CD14-positive monocyte (primary cell): ENCODE measurements around the gene SPON1. TPM values are rescaled to one million over a fixed set of nuclear protein-coding genes. Genes with fewer than 3 reads are reported as not detected.

Experiments used
- DNase-seq, 3 donors: peaks; one replicate each; pipeline ENCODE4 v3.0.0-alpha.2; 2011 to 2022
- H2AFZ ChIP-seq: 2 replicates; pipeline ENCODE4 v1.6.0; 2012; ENCODE audit warnings: mild to moderate bottlenecking, low read depth, low read length, inconsistent platforms; ENCODE audit not compliant: insufficient read depth, poor library complexity, severe bottlenecking
- H3K27ac ChIP-seq, 2 donors: 1 replicate in 1 of 2; 2 replicates in 1 of 2; pipeline ENCODE4 v1.5.1; 2012 to 2013; ENCODE audit warnings: low read length in 2 of 2, control low read depth in 1 of 2, inconsistent platforms in 1 of 2, low read depth in 1 of 2, mild to moderate bottlenecking in 1 of 2
- H3K27me3 ChIP-seq, 2 donors: one replicate each; pipeline versions ENCODE4 v1.6.0 to v1.6.1; 2011 to 2013; ENCODE audit warnings: low read length in 2 of 2; ENCODE audit not compliant: control insufficient read depth in 2 of 2, insufficient read depth in 2 of 2
- H3K36me3 ChIP-seq, 2 donors: replicated peaks in 1 of 2; 1 replicate in 1 of 2; 2 replicates in 1 of 2; pipeline versions ENCODE4 v1.5.1 to v1.6.1; 2012 to 2013; ENCODE audit warnings: low read length in 2 of 2, control low read depth in 1 of 2, inconsistent platforms in 1 of 2, mild to moderate bottlenecking in 1 of 2; ENCODE audit not compliant: insufficient read depth in 2 of 2, control insufficient read depth in 1 of 2
- H3K4me1 ChIP-seq, 2 donors: 1 replicate in 1 of 2; 2 replicates in 1 of 2; pipeline versions ENCODE4 v1.5.1 to v1.6.1; 2012 to 2013; ENCODE audit warnings: low read length in 2 of 2, control low read depth in 1 of 2, inconsistent platforms in 1 of 2, mild to moderate bottlenecking in 1 of 2, moderate library complexity in 1 of 2; ENCODE audit not compliant: insufficient read depth in 2 of 2, control insufficient read depth in 1 of 2
- H3K4me2 ChIP-seq: replicated peaks from 2 replicates; pipeline ENCODE3; 2012; ENCODE audit warnings: low read length, moderate library complexity, mild to moderate bottlenecking; ENCODE audit not compliant: poor library complexity, severe bottlenecking; ENCODE audit errors: extremely low read depth
- H3K4me3 ChIP-seq, 3 experiments: fragments of 200-600 bp in 1 of 3; sonication (generic) in 1 of 3; replicated peaks in 1 of 3; 1 replicate in 2 of 3; 2 replicates in 1 of 3; pipeline ENCODE4 v1.5.1; 2011 to 2013; ENCODE audit warnings: low read length in 3 of 3, mild to moderate bottlenecking in 3 of 3, control low read depth in 2 of 3, low read depth in 2 of 3, inconsistent platforms in 1 of 3, moderate library complexity in 1 of 3
- H3K79me2 ChIP-seq: 2 replicates; pipeline ENCODE4 v1.6.0; 2012; ENCODE audit warnings: mild to moderate bottlenecking, control low read depth, inconsistent platforms, low read length, moderate library complexity; ENCODE audit not compliant: insufficient read depth
- H3K9ac ChIP-seq: 2 replicates; pipeline ENCODE4 v1.6.0; 2017; ENCODE audit warnings: low read length, mild to moderate bottlenecking; ENCODE audit not compliant: insufficient read depth, poor library complexity, severe bottlenecking
- H3K9me3 ChIP-seq, 2 donors: replicated peaks in 1 of 2; 1 replicate in 1 of 2; 2 replicates in 1 of 2; pipeline versions ENCODE4 v1.5.1 to v1.6.1; 2012 to 2013; ENCODE audit warnings: low read length in 2 of 2, control low read depth in 1 of 2; ENCODE audit not compliant: control insufficient read depth in 1 of 2, insufficient read depth in 1 of 2
- H4K20me1 ChIP-seq: 2 replicates; pipeline ENCODE4 v1.6.0; 2012; ENCODE audit warnings: mild to moderate bottlenecking, low read length, control low read depth, moderate library complexity; ENCODE audit not compliant: insufficient read depth
- H3K27ac Mint-ChIP-seq, 7 donors: one replicate each; pipeline ENCODE4 v1.8.0; 2020; ENCODE audit warnings: mild to moderate bottlenecking in 7 of 7, mixed read lengths in 7 of 7, moderate library complexity in 6 of 7, inconsistent platforms in 2 of 7
- H3K27me3 Mint-ChIP-seq, 3 donors: one replicate each; pipeline ENCODE4 v1.8.0; 2021 to 2022; ENCODE audit warnings: low read depth in 3 of 3, mild to moderate bottlenecking in 3 of 3, mixed read lengths in 3 of 3, moderate library complexity in 3 of 3, inconsistent platforms in 1 of 3
- H3K36me3 Mint-ChIP-seq, 2 donors: one replicate each; pipeline ENCODE4 v1.8.0; 2020; ENCODE audit warnings: mixed read lengths in 2 of 2, inconsistent platforms in 1 of 2, mild to moderate bottlenecking in 1 of 2
- H3K4me1 Mint-ChIP-seq: one replicate; pipeline ENCODE4 v1.8.0; 2020; ENCODE audit warnings: mild to moderate bottlenecking, mixed read lengths
- H3K4me3 Mint-ChIP-seq, 2 donors: one replicate each; pipeline ENCODE4 v1.8.0; 2020; ENCODE audit warnings: mild to moderate bottlenecking in 2 of 2, mixed read lengths in 2 of 2, moderate library complexity in 1 of 2
- H3K9me3 Mint-ChIP-seq, 7 donors: one replicate each; pipeline ENCODE4 v1.8.0; 2020 to 2022; ENCODE audit warnings: mixed read lengths in 7 of 7, mild to moderate bottlenecking in 6 of 7, moderate library complexity in 6 of 7, inconsistent platforms in 2 of 7
- WGBS: methylation state at CpG from one replicate; pipeline ENCODE4 v1.1.5; 2013; ENCODE audit warnings: missing lambda C conversion rate; ENCODE audit not compliant: insufficient coverage; 5-methylcytosine and 5-hydroxymethylcytosine counted together
- intact Hi-C, 2 donors: fragments of 100-400 bp; cut with micrococcal nuclease; formaldehyde crosslinking; loops; one replicate each; pipeline versions ENCODE4 v1.15.0 to v1.15.1; 2023
- polyA plus RNA-seq, 3 donors: library from polyadenylated mRNA; depleted of rRNA in 1 of 3; unstranded in 2 of 3; stranded (reverse) in 1 of 3; fragments of 300-500 nt in 2 of 3; fragments of >200 nt in 1 of 3; fragmentation: Illumina TruSeq in 2 of 3; gene quantifications; 1 replicate in 2 of 3; 2 replicates in 1 of 3; pipeline ENCODE4 v1.2.3, GENCODE V29; 2012 to 2021
- TF ChIP-seq, protein P1 (sequence below): fragments of 200-600 bp; IDR thresholded peaks from one replicate; pipeline ENCODE4 v1.8.0; 2022; ENCODE audit warnings: antibody characterized with exemption, mild to moderate bottlenecking

SPON1 gene
- polyA plus RNA-seq, 3 donors: not detected

DNA sequence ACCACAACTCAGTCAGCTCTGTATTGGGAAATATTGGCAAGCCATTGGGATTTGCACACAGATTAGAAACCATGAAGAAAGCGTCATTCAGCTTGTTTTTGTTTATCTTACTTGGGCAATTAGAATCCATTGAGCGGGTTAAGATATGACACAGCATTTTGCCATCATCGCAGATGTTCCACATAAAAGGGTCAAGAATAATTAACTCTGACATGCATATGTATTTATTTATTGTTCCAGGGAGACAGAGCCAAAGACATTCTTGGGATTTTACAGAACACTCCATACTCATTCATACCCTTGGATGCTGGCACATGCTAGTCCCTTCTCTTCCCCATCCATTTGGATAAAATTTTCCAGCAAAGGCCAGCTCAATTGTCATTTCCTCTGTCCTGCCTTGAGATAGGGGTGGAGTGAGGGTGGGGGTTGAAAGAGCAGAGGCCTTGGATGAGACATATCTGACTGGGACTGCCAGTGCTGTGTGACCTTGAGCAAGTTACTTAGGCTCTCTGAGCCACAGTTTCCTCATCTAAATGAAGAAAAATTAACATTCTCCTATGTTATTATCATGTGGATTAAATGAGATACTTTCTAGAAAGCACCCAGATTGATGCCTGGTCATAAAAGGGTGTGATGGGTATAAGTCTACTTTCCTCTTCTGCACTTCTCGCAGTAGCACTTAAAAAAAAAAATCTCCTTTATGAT, 216.7 kb downstream of the SPON1 start:
- Mint-ChIP-seq H3K9me3 (peaks cover 0 to 5% (median 0%) of the 10 kb centered on the region in 7 donors), H3K36me3 (no peaks in the 10 kb centered on the region), H3K4me3 (no peak overlapping the region), H3K4me1 (peaks cover 21% of the 10 kb centered on the region), H3K27ac (no peak overlapping the region), H3K27me3 (peaks cover 0 to 6% (median 2%) of the 10 kb centered on the region in 3 donors)
- no peaks in the 10 kb centered on the region for H3K9me3 ChIP-seq
- intact Hi-C loops: no loop called here
- H3K27me3 ChIP-seq: no peaks in the 10 kb centered on the region
- H3K4me1 ChIP-seq: no peaks in the 10 kb centered on the region
- H3K79me2 ChIP-seq: no peaks in the 10 kb centered on the region
- H3K4me3 ChIP-seq: no peak overlapping the region
- H4K20me1 ChIP-seq: no peaks in the 10 kb centered on the region
- no peak overlapping the region for H2AFZ ChIP-seq
- H3K9ac ChIP-seq: no peak overlapping the region
- 72% methylated on average over 2 of the region's 4 CpGs for WGBS
- H3K4me2 ChIP-seq: no peak overlapping the region
- DNase-seq: no peak
- no peaks in the 10 kb centered on the region for H3K36me3 ChIP-seq
- H3K27ac ChIP-seq: no peak overlapping the region
- TF ChIP-seq, protein P1, sequence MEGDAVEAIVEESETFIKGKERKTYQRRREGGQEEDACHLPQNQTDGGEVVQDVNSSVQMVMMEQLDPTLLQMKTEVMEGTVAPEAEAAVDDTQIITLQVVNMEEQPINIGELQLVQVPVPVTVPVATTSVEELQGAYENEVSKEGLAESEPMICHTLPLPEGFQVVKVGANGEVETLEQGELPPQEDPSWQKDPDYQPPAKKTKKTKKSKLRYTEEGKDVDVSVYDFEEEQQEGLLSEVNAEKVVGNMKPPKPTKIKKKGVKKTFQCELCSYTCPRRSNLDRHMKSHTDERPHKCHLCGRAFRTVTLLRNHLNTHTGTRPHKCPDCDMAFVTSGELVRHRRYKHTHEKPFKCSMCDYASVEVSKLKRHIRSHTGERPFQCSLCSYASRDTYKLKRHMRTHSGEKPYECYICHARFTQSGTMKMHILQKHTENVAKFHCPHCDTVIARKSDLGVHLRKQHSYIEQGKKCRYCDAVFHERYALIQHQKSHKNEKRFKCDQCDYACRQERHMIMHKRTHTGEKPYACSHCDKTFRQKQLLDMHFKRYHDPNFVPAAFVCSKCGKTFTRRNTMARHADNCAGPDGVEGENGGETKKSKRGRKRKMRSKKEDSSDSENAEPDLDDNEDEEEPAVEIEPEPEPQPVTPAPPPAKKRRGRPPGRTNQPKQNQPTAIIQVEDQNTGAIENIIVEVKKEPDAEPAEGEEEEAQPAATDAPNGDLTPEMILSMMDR: no peak

DNA sequence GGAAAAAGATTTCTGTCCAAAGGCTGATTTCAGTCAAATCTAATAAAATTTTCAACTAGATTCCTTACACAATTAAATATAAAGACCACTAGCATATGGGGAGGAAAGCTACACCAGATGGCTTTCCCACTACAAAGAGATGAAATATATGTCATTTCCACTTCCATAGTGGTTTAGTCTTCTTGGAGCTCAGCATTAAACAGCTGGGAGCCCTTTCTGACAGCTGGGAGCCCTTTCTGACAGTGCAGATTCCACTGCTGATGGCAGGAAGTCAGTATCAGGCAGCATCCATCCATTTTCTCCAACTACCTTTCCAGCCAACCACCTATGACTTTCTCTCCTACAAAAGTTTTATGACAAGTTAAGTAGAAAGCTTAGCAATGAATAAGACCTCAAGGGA, 218.6 kb downstream of the SPON1 start:
- Histone ChIP-seq H4K20me1 (no peaks in the 10 kb centered on the region), H3K79me2 (no peaks in the 10 kb centered on the region), H3K4me2 (no peak overlapping the region), H3K4me1 (no peaks in the 10 kb centered on the region), H2AFZ (no peak overlapping the region), H3K4me3 (no peak overlapping the region), H3K9me3 (no peaks in the 10 kb centered on the region), H3K36me3 (no peaks in the 10 kb centered on the region), H3K27me3 (no peaks in the 10 kb centered on the region), H3K9ac (no peak overlapping the region), H3K27ac (no peak overlapping the region)
- TF ChIP-seq, protein P1: no peak
- intact Hi-C loops: no loop called here
- peaks cover 0 to 8% (median 2%) of the 10 kb centered on the region in 3 donors for H3K27me3 Mint-ChIP-seq
- H3K27ac Mint-ChIP-seq: no peak overlapping the region
- DNase-seq: no peak
- H3K4me1 Mint-ChIP-seq: peaks cover 21% of the 10 kb centered on the region
- peaks cover 0 to 3% (median 0%) of the 10 kb centered on the region in 7 donors for H3K9me3 Mint-ChIP-seq
- H3K4me3 Mint-ChIP-seq: no peak overlapping the region
- no peaks in the 10 kb centered on the region for H3K36me3 Mint-ChIP-seq
